Muscle of back (tissue), 11 donors: ENCODE measurements around the gene BOLA1. TPM values are rescaled to one million over a fixed set of nuclear protein-coding genes. Genes with fewer than 3 reads are reported as not detected.
"Not testable (repeated sequence)": the region's sequence is repeated elsewhere in the genome, so short reads cannot be mapped to it uniquely, and the experiment has no call there.

Experiments
- DNase-seq, 3 donors: peaks; one replicate each; pipeline versions ENCODE4 v3.0.0 to v3.0.0-alpha.2; 2013
- polyA plus RNA-seq, 10 donors: library from polyadenylated mRNA; unstranded; fragments of 120-200 nt; gene quantifications; one replicate each; pipeline ENCODE4 v1.2.1, GENCODE V29; 2013; ENCODE audit not compliant: insufficient read length in 10 of 10

Gene BOLA1
- polyA plus RNA-seq, 10 donors: 7.8 to 20.0 (median 12.3) TPM

DNA sequence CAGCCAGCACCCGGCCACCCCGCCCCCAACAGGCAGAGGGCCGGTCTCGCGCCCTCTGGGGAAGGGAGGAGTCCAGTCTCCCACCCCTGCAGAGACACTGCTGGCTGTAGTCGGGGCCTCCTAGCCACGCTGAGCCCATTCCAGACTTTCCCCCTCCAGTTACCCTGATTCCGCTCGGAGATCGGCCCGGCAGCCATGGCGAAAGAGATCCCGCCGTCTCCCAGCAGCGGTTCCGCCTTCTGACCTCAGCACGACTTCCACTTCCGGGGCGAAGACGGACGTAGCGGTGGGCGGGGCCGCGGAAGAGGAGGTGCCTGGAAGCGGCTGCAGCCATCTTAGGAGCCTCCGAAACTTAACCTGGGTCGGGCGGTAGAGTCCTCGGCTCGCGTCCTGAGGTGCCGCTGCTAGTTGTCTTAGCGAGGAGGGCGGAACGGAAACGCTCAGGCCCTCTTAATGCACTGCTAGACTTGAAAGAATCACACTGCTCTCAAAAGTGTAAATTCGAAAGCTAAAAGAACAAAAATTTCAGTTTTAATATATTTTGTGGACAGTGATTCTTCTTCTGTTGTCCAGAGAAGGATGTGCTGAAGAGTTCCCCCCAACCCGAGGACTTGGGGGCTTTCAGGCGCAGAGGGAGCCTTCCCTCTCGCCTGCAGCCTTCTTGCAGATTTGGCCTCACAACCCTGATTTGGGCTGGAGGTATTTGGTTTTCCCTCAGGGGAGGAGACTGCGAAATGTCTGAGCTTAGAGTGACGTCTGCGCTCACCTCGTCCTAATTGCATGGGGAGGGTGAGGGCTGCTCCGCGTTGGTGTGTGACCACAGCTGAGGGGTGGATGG lies 28.4 kb downstream of the BOLA1 start, which contains the start of gene SF3B4:
TSS of gene SF3B4 (minus strand) at position 241 of the 838 bp plus-strand sequence. CDS start at position 197, 44 bp downstream.
- peak; percentile 93 to 99 (median 97) for DNase-seq

DNA sequence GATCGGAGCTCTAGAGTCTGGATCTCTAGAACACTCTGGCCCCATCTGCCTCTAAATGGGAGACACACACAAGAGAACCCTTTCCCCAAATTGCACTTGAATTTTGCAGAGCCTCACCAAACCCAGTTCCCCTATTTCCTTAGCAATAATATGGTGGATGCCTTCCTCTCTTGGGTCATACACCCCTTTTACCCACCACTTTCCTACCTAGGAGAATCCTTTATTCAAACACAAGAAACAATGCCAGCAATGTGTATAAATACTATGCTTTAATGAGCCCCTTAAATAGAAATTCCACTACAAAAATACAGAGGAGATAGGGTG lies 29.0 kb downstream of the BOLA1 start:
- DNase-seq: no peak

- no peak for DNase-seq
These were observed 30.5 kb downstream of the BOLA1 start for GRCh38 chr1:149929856-149930255.

GRCh38 chr1:149931212-149931790 lies 31.9 kb downstream of the BOLA1 start:
- DNase-seq: no peak

DNA sequence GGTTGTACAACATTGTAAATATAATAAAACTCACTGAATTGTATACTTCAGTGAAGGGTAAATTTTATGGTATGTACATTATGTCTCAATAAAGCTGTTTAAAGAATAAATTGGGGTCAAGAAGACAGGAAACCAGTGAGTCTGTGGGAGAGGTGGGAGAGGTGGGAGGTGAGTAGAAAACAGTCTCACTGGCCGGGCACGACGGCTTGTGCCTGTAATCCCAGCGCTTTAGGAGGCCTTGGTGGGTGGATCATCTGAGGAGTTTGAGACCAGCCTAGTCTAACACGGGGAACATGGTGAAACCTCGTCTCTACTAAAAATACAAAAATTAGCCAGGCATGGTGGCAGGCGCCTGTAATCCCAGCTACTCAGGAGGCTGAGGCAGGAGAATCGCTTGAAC lies 33.1 kb downstream of the BOLA1 start:
- no peak for DNase-seq

DNA sequence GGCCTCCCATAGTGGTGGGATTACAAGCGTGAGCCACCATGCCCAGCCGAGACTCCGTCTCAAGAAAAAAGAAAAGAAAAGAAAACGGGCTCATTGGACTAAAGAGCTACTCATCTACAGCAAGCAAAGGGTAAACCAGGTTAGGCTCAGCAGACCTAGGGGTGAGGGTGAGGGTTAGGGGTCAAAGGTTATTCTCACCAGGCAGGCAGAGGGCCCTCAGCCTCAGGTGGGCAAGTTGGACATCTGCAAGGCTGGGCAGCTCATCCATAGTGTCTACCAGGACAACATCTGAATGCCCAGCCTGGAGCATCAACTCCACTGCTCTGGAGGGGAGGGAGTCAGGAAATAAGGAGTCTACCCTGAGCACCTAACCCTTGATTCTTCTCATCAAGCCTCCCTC lies 33.8 kb downstream of the BOLA1 start:
- no peak for DNase-seq

GRCh38 chr1:149934356-149934755 lies 35.0 kb downstream of the BOLA1 start:
- DNase-seq: peak in 2 of 3 donors; percentile 42 to 62

DNA sequence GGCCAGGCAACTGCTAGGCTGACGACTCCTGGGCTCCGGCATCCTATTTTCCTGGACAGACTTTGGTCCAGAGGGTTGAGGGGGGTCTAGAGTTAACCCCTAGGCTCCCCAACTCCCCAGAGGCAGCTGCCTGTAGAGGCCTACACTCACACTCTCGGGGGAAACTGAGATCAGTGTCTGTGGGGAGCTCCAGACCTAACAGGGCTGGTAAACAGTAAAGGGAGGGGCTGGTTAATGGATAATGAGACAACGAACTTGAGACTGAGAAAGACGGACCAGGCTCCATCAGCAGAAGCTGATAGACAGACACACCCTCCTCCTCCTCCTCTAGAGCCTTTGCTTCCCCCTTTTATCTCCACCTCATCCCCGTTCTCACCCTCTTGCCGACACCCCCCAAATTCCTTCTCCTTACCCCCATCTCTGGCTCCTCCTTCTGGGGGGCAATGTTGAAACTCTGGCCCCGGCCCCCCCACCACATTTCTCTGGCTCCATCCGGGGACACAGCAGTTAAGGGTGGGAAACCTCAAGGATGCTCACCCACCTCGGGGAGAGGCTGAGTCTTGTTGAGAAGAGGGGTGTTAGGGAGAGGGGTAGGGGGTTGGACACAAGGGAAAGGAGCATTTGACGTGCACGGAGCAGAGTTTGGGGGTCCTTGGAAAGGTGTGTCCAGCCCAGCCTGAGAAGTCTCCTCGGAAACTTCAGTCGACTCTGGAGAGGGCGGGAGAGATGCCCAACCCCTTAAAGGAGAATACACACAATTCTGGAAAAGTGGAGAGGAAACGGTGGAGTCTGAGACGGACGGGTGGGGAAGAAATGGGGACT lies 37.0 kb downstream of the BOLA1 start, which contains the start of gene MTMR11:
TSS of gene MTMR11 (minus strand) at position 710 of the 822 bp plus-strand sequence. CDS start at position 478, 232 bp downstream.
- DNase-seq: peak in 2 of 3 donors; percentile 74 to 89

DNA sequence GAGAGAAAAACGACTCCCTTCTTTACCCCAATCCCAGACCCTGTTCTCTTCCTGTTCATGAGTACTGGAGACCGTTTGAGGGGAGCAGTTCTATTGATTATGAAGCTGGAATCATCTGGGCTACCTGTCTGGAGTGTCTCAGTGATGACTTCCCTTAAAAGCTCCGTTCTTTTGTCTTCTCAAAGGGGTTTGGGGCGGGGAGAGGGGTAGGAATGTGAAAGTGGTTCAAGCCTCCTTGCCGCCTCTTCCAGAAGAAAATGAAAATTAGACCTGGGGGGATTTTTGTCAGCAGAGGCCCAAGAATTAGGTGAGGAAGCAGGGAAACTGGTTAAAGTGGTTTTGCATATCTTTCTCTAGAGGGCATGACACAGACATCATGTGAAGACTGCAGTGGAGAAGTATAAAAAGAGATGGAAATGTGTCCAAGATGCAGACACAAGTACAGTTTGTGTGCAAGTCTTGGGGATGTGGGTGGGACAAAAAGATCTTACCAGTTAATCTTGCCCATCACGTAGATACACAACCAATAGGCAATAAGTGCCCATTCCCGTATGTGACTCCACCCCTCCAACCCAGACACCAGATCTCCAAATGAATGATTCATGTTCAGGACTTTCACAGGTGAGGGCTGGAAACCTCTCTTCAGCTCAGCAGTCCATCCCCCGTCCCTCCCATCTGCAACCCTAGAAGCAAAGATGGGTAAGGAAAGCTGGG lies 37.8 kb downstream of the BOLA1 start:
- peak in 2 of 3 donors; percentile 47 to 63 for DNase-seq

- DNase-seq: peak in 2 of 3 donors; percentile 59 to 76
These were observed 38.4 kb downstream of the BOLA1 start for GRCh38 chr1:149937759-149938158.

- DNase-seq: not testable (repeated sequence)
These were observed 39.3 kb downstream of the BOLA1 start for GRCh38 chr1:149938668-149939003.

GRCh38 chr1:149940427-149940826 lies 41.1 kb downstream of the BOLA1 start:
- DNase-seq: no peak

DNA sequence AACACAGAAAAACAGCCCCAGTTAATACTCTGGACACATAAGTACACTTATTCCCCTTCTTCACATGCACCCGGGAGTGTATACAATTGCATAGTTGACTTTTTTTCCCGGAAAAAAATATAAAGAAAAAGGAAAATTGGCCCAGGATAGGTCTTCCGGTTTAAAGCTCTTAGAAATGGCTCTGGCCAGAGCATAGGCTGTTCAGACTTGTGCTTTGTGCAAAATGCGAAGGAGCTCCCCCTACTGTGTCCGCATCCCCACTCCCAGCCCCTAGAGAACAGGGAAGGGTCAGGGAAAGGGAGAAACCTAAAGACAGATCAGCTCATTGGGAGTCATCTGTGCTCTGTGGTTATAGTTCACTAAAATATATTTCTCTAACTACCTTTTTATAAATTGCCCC lies 42.8 kb downstream of the BOLA1 start:
- DNase-seq: peak in 2 of 3 donors; percentile 46 to 74

DNA sequence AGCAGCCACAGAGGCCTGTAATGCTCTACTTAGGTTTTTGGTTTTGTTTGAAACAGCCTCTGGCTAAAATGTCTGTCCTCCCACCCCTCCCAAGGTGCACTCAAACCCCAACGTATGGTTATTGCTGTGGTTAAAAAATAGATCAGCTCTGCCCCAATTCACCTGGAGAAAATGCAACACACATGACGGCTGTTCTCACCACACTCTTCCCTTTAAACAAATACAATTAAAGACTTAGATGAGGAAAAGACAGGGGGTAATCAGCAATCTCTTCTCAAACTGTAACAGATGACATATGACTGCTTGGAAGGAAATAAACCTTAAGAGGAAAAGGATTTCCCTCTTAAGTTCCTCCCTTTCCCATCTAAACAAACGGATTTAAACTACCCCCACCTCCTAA lies 43.5 kb downstream of the BOLA1 start:
- DNase-seq: no peak

- DNase-seq: no peak
These were observed 45.8 kb downstream of the BOLA1 start for GRCh38 chr1:149945206-149945605.

GRCh38 chr1:149949911-149950310 lies 50.5 kb downstream of the BOLA1 start:
- no peak for DNase-seq

Other genes starting within 250 kb of the BOLA1 start
- gene FCGR1A, start 116.9 kb upstream of the BOLA1 start, polyA plus RNA-seq: 1 to 10 TPM in 9 of 10 donors, under 1 TPM in 1; 0.90 to 4.5 (median 2.2) TPM
- 1 to 10 TPM; 3.0 to 5.6 (median 3.6) TPM for gene SV2A, start 18.3 kb downstream of the BOLA1 start, polyA plus RNA-seq
- 10 to 100 TPM; 35.8 to 52.0 (median 41.4) TPM for gene SF3B4, start 28.2 kb downstream of the BOLA1 start, polyA plus RNA-seq
- 10 to 100 TPM; 13.2 to 39.5 (median 18.4) TPM for gene MTMR11, start 37.3 kb downstream of the BOLA1 start, polyA plus RNA-seq
- gene OTUD7B, start 111.2 kb downstream of the BOLA1 start, polyA plus RNA-seq: 10 to 100 TPM; 11.4 to 15.5 (median 14.3) TPM
- gene VPS45, start 168.2 kb downstream of the BOLA1 start, polyA plus RNA-seq: 10 to 100 TPM; 38.4 to 60.2 (median 47.9) TPM